ENCODE results near the gene ARFIP1.

ARFIP1 gene

GRCh38 chr4:152887981-152888380 is 108.2 kb downstream of the ARFIP1 start:
- TF ChIP-seq GATA3 (IDR thresholded peaks at IDR 0.05; ENCODE audit: low read depth, low read length) = no peak
- no peak for TF ChIP-seq GATA2 (IDR thresholded peaks at IDR 0.05; ENCODE audit: low read depth, low read length)

- TF ChIP-seq GATA2 (IDR thresholded peaks at IDR 0.05; ENCODE audit: low read depth, low read length) (no peak), GATA3 (IDR thresholded peaks at IDR 0.05; ENCODE audit: low read depth, low read length) (no peak)
These were observed 113.2 kb downstream of the ARFIP1 start for GRCh38 chr4:152892974-152893373.

- TF ChIP-seq GATA3 (IDR thresholded peaks at IDR 0.05; ENCODE audit: low read depth, low read length) (no peak), GATA2 (IDR thresholded peaks at IDR 0.05; ENCODE audit: low read depth, low read length) (no peak)
These were observed 114.9 kb downstream of the ARFIP1 start for GRCh38 chr4:152894673-152895072.

GRCh38 chr4:152896811-152897210 is 117.1 kb downstream of the ARFIP1 start:
- TF ChIP-seq GATA2 (IDR thresholded peaks at IDR 0.05; ENCODE audit: low read depth, low read length) = no peak
- TF ChIP-seq GATA3 (IDR thresholded peaks at IDR 0.05; ENCODE audit: low read depth, low read length) = no peak

- TF ChIP-seq GATA3 (IDR thresholded peaks at IDR 0.05; ENCODE audit: low read depth, low read length) = no peak
These were observed 118.9 kb downstream of the ARFIP1 start for GRCh38 chr4:152898606-152899005.

GRCh38 chr4:152900395-152900794 is 120.6 kb downstream of the ARFIP1 start:
- TF ChIP-seq GATA3 (IDR thresholded peaks at IDR 0.05; ENCODE audit: low read depth, low read length) (no peak), GATA2 (IDR thresholded peaks at IDR 0.05; ENCODE audit: low read depth, low read length) (no peak)

- TF ChIP-seq GATA3 (IDR thresholded peaks at IDR 0.05; ENCODE audit: low read depth, low read length) = no peak
- no peak for TF ChIP-seq GATA2 (IDR thresholded peaks at IDR 0.05; ENCODE audit: low read depth, low read length)
These were observed 121.5 kb downstream of the ARFIP1 start for GRCh38 chr4:152901205-152901604.

- TF ChIP-seq GATA2 (IDR thresholded peaks at IDR 0.05; ENCODE audit: low read depth, low read length) (no peak), GATA3 (IDR thresholded peaks at IDR 0.05; ENCODE audit: low read depth, low read length) (no peak)
These were observed 123.9 kb downstream of the ARFIP1 start for GRCh38 chr4:152903658-152904057.

GRCh38 chr4:152909901-152910300 is 130.1 kb downstream of the ARFIP1 start:
- TF ChIP-seq GATA2 (IDR thresholded peaks at IDR 0.05; ENCODE audit: low read depth, low read length) (no peak), GATA3 (IDR thresholded peaks at IDR 0.05; ENCODE audit: low read depth, low read length) (no peak)

GRCh38 chr4:152910521-152910920 is 130.8 kb downstream of the ARFIP1 start:
- TF ChIP-seq GATA2 (IDR thresholded peaks at IDR 0.05; ENCODE audit: low read depth, low read length) (no peak), GATA3 (IDR thresholded peaks at IDR 0.05; ENCODE audit: low read depth, low read length) (no peak)

- no peak for TF ChIP-seq GATA3 (IDR thresholded peaks at IDR 0.05; ENCODE audit: low read depth, low read length)
These were observed 138.0 kb downstream of the ARFIP1 start for GRCh38 chr4:152917543-152918395.

GRCh38 chr4:152919826-152920225 is 140.1 kb downstream of the ARFIP1 start:
- TF ChIP-seq GATA3 (IDR thresholded peaks at IDR 0.05; ENCODE audit: low read depth, low read length) (no peak), GATA2 (IDR thresholded peaks at IDR 0.05; ENCODE audit: low read depth, low read length) (no peak)

GRCh38 chr4:152920768-152921167 is 141.0 kb downstream of the ARFIP1 start:
- TF ChIP-seq GATA3 (IDR thresholded peaks at IDR 0.05; ENCODE audit: low read depth, low read length) = no peak

GRCh38 chr4:152921284-152921683 is 141.5 kb downstream of the ARFIP1 start:
- TF ChIP-seq GATA2 (IDR thresholded peaks at IDR 0.05; ENCODE audit: low read depth, low read length) (no peak), GATA3 (IDR thresholded peaks at IDR 0.05; ENCODE audit: low read depth, low read length) (no peak)

GRCh38 chr4:152925851-152926250 is 146.1 kb downstream of the ARFIP1 start:
- TF ChIP-seq GATA2 (IDR thresholded peaks at IDR 0.05; ENCODE audit: low read depth, low read length) = no peak
- no peak for TF ChIP-seq GATA3 (IDR thresholded peaks at IDR 0.05; ENCODE audit: low read depth, low read length)

- no peak for TF ChIP-seq GATA2 (IDR thresholded peaks at IDR 0.05; ENCODE audit: low read depth, low read length)
- TF ChIP-seq GATA3 (IDR thresholded peaks at IDR 0.05; ENCODE audit: low read depth, low read length) = no peak
These were observed 147.2 kb downstream of the ARFIP1 start for GRCh38 chr4:152926959-152927358.
